Cardiac muscle cell (in vitro differentiated cells and primary cell): ENCODE results near the gene ZNF385D. TPM values are rescaled to one million over a fixed set of nuclear protein-coding genes. Genes with fewer than 3 reads are reported as not detected.

ENCODE experiments used
- DNase-seq, 2 donors: peaks; one replicate each; pipeline versions ENCODE4 v3.0.0 to v3.0.0-alpha.2; 2010 to 2017; ENCODE audit warnings: low read depth in 1 of 2, low spot score in 1 of 2
- H3K27ac ChIP-seq: fragments of 200-600 bp; sonication (generic); 2 replicates; pipeline ENCODE4 v1.5.1; 2016
- H3K27me3 ChIP-seq: fragments of 200-600 bp; sonication (generic); 2 replicates; pipeline ENCODE4 v1.6.0; 2016; ENCODE audit warnings: control low read depth
- H3K36me3 ChIP-seq: fragments of 200-600 bp; sonication (generic); 2 replicates; pipeline ENCODE4 v1.5.1; 2016; ENCODE audit warnings: control low read depth
- H3K4me1 ChIP-seq: fragments of 200-600 bp; sonication (generic); 2 replicates; pipeline ENCODE4 v1.8.1; 2017; ENCODE audit warnings: low read depth, mild to moderate bottlenecking, mixed run types
- H3K4me3 ChIP-seq: fragments of 200-600 bp; sonication (generic); 2 replicates; pipeline ENCODE4 v1.5.1; 2016; ENCODE audit warnings: mild to moderate bottlenecking
- H3K9me3 ChIP-seq: fragments of 200-600 bp; sonication (generic); 2 replicates; pipeline ENCODE4 v1.5.1; 2017; ENCODE audit warnings: low read depth, mild to moderate bottlenecking, control low read depth
- polyA plus RNA-seq: library from polyadenylated mRNA; unstranded; fragments of >200 nt; fragmentation: Nextera tagmentation; extraction: Ambion mirVana; gene quantifications from 2 replicates; pipeline ENCODE4 v1.2.1, GENCODE V29; 2016
- total RNA-seq: library from RNA; depleted of rRNA; stranded (reverse); fragments of >200 nt; gene quantifications from 2 replicates; pipeline ENCODE4 v1.2.3, GENCODE V29; 2016
- TF ChIP-seq, protein P1 (sequence below): IDR thresholded peaks from 2 replicates; pipeline ENCODE4 v1.5.1; 2012; ENCODE audit warnings: low read depth, mild to moderate bottlenecking, low read length

Gene ZNF385D
- total and polyA plus RNA-seq, 2 experiments from 2014 or later, result 1.3 to 10.6 TPM

DNA sequence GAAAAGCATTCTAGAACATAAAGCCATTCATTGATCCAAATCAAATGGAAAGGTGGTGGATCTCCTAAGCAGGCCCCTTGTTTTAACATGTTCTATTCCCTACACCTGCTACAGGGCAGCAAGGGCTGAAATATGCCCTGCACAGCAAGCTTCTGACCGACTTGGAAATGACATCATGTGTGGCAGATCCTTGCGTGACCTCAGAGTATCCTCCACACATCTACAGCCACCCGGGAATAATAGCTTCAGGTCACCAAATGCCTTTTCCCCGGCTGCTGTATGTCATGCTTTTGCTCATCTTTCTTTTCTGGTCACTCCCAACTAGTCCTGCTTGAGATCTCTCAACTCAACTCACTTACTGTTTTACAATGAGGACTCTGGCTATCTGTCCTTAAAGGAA is 158.2 kb downstream of the ZNF385D start:
- H3K4me3 ChIP-seq, result no peak overlapping the region
- TF ChIP-seq, protein P1, sequence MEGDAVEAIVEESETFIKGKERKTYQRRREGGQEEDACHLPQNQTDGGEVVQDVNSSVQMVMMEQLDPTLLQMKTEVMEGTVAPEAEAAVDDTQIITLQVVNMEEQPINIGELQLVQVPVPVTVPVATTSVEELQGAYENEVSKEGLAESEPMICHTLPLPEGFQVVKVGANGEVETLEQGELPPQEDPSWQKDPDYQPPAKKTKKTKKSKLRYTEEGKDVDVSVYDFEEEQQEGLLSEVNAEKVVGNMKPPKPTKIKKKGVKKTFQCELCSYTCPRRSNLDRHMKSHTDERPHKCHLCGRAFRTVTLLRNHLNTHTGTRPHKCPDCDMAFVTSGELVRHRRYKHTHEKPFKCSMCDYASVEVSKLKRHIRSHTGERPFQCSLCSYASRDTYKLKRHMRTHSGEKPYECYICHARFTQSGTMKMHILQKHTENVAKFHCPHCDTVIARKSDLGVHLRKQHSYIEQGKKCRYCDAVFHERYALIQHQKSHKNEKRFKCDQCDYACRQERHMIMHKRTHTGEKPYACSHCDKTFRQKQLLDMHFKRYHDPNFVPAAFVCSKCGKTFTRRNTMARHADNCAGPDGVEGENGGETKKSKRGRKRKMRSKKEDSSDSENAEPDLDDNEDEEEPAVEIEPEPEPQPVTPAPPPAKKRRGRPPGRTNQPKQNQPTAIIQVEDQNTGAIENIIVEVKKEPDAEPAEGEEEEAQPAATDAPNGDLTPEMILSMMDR, result no peak

DNA sequence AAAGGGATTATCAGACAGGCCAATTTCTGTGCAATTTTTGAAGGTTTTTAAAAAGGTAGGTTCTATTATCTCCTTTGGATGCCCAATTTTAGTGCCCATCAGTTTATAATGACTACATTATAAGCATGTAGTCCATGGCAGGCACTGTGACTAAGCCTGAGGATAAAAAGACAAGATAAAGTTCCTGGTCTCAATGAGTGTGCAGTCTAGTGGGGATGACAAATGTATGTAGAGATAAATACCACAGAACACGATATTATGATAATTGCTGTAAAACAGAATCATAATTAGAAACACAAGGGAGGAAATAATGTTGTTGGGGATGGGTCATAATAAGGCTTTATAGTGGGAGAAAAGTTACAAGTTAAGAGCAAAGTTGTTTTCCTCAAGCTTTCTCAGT is 163.1 kb downstream of the ZNF385D start:
- H3K4me3 ChIP-seq, result no peak overlapping the region
- no peak overlapping the region for H3K27ac ChIP-seq
- DNase-seq, result no peak
- no peaks in the 10 kb centered on the region for H3K4me1 ChIP-seq
- H3K36me3 ChIP-seq, result no peaks in the 10 kb centered on the region
- H3K9me3 ChIP-seq, result no peaks in the 10 kb centered on the region
- H3K27me3 ChIP-seq, result no peaks in the 10 kb centered on the region
- TF ChIP-seq, protein P1, result no peak

More for the DNA sequence above, 158.2 kb downstream of the ZNF385D start:
- H3K9me3 ChIP-seq, result no peaks in the 10 kb centered on the region
- no peaks in the 10 kb centered on the region for H3K4me1 ChIP-seq
- H3K27me3 ChIP-seq, result no peaks in the 10 kb centered on the region
- no peaks in the 10 kb centered on the region for H3K36me3 ChIP-seq
- H3K27ac ChIP-seq, result no peak overlapping the region
- DNase-seq, result no peak

DNA sequence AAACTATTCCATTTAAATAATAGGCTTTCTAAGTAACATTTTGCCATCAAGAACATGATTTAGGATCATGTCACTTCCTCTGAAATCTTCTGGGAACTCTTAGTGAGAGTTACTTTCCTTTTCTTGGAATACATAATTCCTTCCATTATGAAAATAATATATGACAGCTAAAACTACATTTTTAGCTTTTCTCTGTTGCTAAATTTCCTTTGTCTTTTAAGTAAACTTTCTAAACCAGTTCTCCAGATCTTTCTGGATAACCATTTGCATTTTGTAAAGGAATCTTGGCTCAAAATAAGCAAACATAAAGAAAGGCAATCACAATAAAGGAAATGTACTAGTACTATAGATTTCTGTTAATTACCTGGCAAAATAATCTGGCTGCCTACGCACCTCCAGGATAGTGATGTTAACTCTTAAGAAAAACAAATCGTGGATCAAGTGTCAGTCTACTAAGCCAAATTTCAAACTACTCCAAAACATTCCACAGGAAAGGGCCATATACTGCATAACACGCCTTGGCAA is 165.7 kb downstream of the ZNF385D start:
- H3K36me3 ChIP-seq, result no peaks in the 10 kb centered on the region
- no peak overlapping the region for H3K27ac ChIP-seq
- H3K9me3 ChIP-seq, result no peaks in the 10 kb centered on the region
- no peaks in the 10 kb centered on the region for H3K27me3 ChIP-seq
- DNase-seq, result no peak
- TF ChIP-seq, protein P1, result no peak
- H3K4me3 ChIP-seq, result no peak overlapping the region
- no peaks in the 10 kb centered on the region for H3K4me1 ChIP-seq

DNA sequence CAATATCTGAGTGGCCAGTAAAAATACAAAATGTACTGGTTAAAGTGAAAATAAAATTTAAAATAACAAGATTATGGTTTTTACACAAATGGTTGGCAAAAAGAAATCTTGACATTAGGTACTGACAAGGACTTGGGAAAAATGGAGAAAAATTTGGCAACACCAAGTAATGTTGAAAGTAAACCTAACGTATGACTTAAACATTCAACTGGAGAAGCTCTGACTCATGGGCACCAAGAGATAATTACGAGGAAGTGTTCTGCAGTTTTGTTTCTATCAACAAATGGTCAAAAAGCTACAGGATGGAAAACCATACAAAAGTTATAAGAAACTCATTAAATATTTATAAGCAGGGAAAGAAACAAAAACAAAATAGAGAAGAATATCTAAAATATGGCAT is 177.7 kb downstream of the ZNF385D start:
- H3K27ac ChIP-seq, result no peak overlapping the region
- DNase-seq, result peak in 1 of 2 donors; percentile 51
- TF ChIP-seq, protein P1, result no peak
- no peak overlapping the region for H3K4me3 ChIP-seq
- no peaks in the 10 kb centered on the region for H3K4me1 ChIP-seq
- no peaks in the 10 kb centered on the region for H3K36me3 ChIP-seq
- H3K27me3 ChIP-seq, result no peaks in the 10 kb centered on the region
- no peaks in the 10 kb centered on the region for H3K9me3 ChIP-seq

DNA sequence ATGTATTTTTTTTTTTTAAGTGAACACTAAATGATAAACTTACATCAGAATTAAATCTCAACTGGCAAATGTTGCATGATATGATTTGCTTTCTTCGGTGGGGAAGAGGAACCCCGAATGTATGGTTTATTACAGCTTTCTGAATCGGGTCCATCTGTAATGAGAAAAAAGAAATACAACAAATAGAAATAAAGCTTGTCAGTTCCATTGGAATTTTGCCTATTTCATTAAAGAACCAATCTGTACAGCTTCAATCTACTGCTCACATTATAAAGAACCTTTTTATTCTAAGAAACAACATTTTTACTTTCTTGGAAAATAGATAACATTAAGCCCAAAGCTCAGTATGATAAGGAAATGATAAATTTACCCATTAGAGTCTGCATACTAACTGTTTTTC is 186.5 kb downstream of the ZNF385D start:
- TF ChIP-seq, protein P1, result no peak
- no peak for DNase-seq
- H3K27ac ChIP-seq, result no peak overlapping the region
- H3K4me3 ChIP-seq, result no peak overlapping the region
- H3K9me3 ChIP-seq, result no peaks in the 10 kb centered on the region
- no peaks in the 10 kb centered on the region for H3K27me3 ChIP-seq
- no peaks in the 10 kb centered on the region for H3K36me3 ChIP-seq
- no peaks in the 10 kb centered on the region for H3K4me1 ChIP-seq

DNA sequence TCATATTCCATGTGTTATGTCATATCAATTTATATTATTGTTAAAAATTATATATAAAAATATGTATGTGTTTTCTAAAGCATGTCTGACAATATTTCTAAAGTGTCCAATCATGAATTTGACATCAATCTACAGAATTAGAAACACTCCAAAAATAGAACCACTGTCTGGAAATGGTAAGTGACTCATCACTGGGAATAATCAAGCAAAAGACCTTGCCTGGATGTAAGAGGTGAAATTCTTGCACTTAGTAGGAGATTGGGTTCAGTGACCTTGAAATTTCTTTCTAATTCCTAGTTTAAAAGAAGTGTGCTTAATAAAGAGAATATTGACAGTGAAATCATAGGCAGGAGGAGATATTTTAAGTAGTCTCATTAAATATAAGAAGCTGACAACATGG is 188.8 kb downstream of the ZNF385D start:
- Histone ChIP-seq H3K9me3 (no peaks in the 10 kb centered on the region), H3K4me1 (no peaks in the 10 kb centered on the region), H3K27me3 (no peaks in the 10 kb centered on the region), H3K27ac (no peak overlapping the region), H3K4me3 (no peak overlapping the region), H3K36me3 (no peaks in the 10 kb centered on the region)
- DNase-seq, result no peak
- TF ChIP-seq, protein P1, result no peak
